ENCODE data around the gene NSG2.

Gene NSG2

DNA sequence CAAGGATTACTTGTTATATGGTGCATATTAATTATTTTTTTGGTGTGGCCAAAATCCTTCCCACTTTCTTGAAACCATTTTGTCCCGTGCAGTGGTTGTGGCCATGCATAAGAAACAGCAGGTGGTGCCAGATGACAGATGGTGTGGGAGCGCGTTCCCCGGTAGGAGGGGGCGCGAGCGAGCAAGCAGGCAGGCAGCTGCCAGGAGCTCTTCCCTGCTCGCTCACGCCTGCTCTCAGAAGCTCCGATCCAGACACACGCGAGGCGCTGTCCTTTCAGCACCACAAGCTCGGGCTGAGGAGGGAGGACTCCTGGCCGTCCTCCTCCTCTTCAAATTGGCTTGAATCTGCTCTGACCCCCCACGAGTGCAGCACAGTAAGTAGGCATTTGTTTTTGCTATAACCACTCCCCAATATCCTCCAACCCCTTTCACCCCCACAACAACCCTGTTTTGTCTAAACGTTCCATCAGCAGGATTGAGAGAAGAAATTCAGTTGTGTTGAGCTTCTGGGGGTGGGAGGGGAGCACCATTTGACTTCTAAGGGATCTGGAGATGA is at the start of gene NSG2:
Gene NSG2, plus strand, starts transcription at position 237 of the 556 bp plus-strand sequence. CDS start 1,050 bp downstream, outside the sequence.
- DNase-seq (ENCODE audit: low read depth, low spot score): peak; percentile 98

DNA sequence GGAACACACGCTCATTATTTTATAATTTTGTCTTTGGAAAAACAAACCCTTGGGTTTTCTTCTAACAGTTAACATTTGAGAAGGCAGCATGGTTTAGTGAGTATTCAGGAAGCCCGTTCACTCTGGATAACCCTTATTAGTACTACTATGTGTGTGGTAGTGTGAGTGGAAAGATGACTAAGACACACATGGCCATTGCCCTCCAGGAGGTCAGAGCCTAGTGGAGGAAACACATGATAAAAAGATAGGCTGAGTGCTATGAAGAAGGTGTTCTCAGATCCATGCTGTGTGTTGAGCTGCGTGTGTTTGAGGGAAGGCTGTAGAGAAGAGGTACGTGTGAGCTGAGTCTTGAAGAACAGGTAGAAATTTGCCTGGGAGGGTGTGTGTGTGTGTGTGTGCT is 48.2 kb upstream of the NSG2 start:
- no peak for DNase-seq (ENCODE audit: low read depth, low spot score)

DNA sequence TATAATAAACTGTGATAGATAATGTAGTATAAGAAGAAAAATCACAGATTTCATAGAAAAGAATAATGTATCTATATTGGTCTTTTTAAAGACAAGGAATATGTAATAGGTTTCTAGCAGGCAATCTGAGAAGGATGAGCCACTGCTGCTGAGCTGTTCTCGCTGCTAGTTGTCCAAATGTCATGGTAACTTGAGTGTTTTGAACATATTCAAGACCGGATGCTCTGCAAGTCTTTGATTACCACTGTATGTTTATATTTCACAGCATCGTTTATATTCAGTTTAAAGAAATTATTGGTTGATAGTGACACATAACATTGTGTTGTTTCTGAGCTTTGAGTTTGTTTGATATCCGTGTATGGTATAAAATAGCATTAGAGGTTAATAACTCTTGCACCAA is 47.0 kb upstream of the NSG2 start:
- DNase-seq (ENCODE audit: low read depth, low spot score): no peak

DNA sequence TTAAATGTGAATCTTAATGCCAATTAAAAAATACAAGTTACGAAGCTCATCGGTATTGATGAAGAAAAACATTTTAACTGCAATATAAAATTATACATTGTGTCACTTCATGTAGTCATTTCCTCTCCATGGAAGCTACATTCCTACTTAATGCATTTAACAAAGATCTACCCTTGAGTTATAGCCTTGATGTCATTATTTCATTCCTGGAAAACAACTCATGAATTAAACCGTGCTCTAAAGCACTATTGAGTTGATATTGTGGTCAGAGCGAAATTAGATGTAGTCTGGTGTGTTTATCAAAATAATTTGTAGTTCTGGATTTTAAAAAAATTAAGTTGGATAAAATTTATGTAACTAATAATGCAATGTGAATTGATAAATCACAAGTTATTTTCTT is 45.4 kb upstream of the NSG2 start:
- no peak for DNase-seq (ENCODE audit: low read depth, low spot score)

DNA sequence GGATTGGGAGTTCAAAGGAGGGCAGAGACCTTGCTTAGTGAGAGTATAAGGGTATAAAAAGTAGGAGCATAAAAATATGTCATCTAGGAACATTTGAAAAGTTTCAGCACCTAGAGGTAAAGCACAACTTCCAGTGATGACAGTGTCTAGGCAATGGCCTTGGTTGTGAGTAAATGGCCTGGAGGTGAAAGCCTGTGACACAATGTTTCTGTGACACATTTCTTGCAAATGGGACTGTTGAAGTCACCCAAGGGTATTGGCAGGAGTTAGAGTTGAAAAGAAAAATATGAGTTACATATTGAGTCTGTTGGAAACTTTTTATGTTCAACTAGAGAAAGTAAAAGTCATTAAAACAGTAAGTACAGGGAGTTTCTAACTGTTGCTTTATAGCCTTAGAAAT is 41.7 kb upstream of the NSG2 start:
- DNase-seq (ENCODE audit: low read depth, low spot score): no peak

DNA sequence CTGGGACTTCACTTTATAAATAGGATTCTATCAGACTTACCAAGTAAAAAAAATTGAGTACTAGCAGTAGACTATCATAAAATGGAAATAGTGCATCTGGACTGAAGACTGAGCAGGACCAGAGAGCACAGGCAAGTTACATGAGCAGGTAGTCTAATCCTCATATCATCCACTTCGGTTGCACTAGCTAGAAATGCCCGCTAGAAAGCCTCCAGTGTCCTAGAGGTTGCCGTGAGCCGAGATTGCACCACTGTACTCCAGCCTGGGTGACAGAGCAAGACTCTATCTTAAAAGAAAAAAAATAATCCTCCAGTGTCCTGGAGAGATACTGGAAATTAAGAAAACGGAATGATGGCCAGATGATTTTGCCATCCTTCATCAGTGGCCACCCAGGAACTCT is 36.6 kb upstream of the NSG2 start:
- DNase-seq (ENCODE audit: low read depth, low spot score): no peak

DNA sequence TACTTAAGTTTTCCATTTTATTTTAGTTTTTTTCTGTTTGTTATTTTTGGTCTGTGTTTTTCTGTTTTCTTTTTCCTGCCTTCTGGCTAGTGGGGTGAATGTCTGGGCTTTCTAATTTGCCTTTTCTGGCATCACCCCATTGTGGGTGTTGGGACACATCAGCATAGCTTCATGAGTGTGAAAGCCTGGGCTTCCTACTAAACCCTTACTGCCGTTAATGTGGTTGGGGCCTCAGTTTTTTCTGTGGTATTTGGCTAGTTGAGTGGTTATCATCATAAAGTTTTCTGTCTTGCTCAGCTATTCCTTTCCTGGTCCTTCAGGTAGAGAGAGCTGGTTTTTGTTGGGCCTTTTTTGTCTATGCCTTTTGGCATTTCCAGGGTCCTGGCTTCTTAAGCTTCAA is 35.1 kb upstream of the NSG2 start:
- no peak for DNase-seq (ENCODE audit: low read depth, low spot score)

DNA sequence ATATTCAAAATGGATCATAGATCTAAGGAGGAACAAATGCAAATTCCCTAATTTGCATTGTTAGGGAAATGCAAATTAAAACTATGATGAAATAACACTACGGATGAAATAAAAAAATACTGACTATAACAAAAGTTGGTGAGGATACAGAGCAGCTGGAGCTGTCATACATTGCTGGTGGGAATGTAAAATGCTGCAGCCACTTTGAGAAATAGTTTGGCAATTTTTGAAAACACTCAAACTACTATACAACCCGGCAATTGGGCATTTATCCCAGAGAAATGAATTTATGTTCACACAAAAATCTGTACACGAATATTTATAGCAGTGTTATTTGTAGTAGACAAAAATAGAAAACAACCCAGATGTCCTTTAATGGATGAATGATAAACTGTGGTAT is 34.1 kb upstream of the NSG2 start:
- no peak for DNase-seq (ENCODE audit: low read depth, low spot score)

DNA sequence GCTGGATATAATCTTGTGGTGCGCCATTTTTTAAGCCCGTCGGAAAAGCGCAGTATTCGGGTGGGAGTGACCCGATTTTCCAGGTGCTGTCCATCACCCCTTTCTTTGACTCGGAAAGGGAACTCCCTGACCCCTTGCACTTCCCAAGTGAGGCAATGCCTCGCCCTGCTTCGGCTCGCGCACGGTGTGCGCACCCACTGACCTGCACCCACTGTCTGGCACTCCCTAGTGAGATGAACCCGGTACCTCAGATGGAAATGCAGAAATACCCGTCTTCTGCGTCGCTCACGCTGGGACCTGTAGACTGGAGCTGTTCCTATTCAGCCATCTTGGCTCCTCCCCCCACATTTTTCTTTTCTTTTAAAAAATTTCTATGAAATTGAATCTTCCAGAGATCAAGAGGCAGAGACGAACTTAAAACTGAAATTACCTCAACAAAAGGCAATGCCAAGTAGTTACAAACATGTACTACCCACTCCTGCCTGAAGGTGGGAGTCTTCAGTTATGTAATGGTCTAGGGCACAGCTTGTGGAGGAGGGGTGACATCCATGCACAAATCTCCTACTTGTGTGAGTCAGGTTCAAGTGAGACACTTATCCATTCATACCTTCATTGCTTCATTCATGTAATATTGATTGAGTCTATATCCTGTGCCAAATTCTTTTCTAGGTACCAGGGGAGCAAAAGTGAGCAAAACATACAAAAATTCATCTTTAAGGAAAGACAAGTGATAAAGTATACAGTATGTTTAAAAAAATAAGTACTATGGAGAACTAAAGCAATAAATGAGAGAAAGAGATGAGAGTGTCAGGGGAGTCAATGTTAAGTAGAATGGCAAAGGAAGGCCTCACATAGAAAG is 25.2 kb upstream of the NSG2 start:
- DNase-seq (ENCODE audit: low read depth, low spot score): peak; percentile 29

DNA sequence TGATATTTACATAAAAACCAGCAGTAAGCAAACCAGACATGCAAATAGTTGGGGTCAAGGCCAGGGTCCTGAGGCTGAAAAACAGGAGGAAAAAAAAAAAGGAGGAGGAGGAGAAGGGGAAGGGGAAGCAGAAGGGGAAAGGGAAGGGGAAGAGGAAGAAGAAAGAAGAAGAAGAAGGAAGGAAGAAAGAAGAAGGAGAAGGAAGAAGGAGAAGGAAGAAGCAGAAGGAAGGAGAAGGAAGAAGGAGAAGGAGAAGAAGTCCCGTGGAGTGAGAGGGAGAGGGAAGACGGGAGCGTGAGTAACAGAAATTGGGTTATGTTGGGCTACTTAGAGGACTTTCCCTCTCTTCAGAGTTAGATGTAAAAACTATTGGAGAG is 24.6 kb upstream of the NSG2 start:
- DNase-seq (ENCODE audit: low read depth, low spot score): no peak

DNA sequence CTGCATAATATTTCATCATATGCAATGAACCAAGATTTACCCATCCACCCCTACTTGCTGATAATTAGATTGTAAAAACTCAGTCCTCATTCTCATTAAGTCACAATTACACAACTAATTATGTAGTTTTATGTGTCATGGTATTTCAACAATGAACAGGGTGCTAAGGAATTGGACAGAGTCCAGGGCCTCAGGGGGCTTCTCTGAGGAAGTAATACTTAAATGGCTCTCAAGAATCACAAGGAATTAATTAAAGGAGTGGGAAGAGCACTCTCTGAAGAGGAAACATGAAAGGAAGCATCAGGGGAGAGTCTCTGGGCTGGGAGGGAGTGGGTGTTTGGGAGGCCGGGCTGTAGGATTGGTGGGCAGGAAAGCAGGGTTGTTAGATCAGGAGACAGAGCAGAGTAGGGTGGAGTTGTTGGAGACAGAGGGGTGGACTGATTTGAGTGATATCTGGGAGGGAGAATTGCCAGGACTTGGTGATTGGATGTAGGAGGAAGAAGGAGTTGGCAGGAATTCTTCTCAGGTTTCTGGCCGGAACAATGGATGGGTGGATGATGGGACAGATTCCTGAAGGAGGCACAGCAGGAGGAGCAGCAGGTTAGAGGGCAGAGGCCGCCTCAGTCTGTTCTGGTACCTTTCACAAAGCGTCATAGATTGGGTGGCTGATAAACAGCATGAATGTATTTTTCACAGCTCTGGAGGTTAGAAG is 23.0 kb upstream of the NSG2 start:
- DNase-seq (ENCODE audit: low read depth, low spot score): no peak

DNA sequence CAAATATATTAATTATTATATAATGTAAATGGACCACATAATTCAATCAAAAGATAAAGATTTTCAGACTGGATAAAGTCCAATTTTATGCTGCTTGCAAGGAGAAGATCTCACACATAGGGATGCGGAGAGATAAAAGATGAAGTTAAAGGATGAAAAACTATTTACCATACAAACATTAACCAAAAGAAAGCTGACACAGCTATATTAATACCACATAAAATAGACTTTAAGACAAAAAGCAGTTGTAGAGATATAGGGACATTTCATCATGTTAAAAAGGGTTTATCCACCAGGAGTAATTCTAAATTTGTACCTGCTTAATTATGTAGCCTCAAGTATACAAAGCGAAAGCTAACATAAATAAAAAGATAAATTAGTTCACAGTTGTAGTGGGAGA is 15.2 kb upstream of the NSG2 start:
- DNase-seq (ENCODE audit: low read depth, low spot score): no peak

DNA sequence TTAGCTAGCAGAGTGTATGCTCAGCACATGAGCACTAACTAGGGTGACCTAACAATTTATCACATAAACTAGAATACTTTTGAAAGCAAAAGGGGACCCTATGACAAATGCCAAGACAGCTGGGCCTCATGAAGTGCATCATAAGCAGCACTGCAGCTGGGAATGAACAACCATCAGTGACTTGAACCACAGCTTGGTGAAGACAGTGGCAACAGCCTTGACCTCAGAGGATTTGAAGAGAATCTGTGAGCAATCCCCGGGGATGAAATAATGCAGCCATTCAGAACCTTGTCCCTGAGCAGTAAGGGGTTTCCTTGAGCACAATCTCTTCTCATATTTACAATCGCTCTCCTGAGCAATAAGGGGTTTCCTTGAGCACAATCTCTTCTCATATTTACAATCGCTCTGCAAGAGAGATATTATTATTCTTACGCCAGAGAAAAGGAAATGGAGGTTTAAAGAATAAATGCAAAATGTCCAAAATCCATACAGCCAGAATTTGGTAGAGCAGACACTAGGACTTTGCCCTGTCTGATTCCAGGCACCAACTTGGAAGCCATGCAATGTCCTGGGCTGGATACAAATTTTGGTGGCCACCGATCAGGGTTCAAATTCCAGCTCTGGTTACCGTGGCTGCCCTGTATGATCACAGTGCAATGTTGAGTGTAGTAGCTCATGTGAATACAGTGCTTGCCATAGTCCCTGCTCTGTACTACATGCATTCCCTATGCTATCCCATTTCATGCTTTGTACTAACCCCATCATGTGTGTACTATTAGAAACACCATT is 846 bp upstream of the NSG2 start:
- DNase-seq (ENCODE audit: low read depth, low spot score): no peak

DNA sequence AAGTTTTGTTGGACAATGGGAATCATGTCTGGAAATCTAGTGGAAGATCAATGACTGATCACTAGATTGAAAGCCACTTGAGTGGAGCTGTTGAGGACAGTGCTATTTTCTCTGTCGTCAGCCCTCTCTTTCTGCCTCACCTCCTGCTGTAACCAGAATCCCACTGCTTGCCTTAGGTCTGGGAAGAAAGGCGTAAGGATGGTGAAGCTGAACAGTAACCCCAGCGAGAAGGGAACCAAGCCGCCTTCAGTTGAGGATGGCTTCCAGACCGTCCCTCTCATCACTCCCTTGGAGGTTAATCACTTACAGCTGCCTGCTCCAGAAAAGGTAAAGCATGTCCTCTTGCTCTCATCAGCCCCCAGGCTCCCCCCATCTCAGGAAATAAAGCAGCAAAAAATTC is 1.1 kb downstream of the NSG2 start:
- DNase-seq (ENCODE audit: low read depth, low spot score): no peak

DNA sequence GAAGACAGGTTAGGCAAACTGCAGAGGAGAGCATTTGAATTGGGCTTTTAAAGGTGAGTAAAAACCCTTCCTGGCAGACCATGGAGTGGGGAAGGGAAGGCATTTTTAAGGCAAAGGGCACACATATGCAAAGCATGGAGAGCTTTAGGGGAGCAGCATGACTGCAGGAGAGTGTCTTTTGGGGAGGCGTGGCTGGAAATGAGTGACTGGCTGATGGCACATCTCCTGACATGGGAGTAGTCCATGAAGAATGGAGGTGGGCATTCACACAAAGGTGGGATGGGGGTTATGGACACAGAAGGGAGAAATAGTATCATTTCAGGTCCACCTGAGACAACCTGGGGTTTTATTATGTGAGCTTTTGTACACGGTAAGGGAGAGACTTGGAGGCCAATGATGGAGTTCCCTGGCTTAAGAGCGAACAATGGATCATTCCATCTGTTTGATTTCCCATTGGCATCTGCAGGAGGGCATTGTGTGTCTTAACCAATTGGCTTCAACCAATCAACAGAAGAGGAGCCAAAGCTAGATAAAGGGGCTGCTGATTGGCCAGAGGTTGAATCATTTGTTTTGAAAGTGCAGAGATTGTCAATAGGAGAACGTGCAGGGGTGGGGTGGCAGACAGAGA is 2.1 kb downstream of the NSG2 start:
- no peak for DNase-seq (ENCODE audit: low read depth, low spot score)

DNA sequence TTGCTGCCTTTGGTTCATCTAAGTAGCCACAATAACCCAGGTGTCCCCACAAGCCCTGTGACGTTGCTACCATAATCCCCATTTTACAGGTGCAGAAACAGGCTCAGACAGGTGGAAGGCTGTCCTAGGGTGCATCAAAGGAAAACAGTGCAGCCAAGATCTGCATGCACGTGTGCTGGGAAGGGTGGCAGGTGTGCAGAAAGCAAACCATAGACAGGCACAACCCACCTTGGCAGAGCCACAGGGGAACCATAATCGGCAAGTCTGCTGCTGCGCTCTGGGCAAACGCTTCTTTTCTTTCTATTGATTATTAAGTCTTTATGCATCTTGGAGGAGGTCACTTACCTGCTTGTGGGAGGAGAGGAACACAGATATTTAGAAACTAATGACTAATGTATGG is 7.1 kb downstream of the NSG2 start:
- DNase-seq (ENCODE audit: low read depth, low spot score): no peak

DNA sequence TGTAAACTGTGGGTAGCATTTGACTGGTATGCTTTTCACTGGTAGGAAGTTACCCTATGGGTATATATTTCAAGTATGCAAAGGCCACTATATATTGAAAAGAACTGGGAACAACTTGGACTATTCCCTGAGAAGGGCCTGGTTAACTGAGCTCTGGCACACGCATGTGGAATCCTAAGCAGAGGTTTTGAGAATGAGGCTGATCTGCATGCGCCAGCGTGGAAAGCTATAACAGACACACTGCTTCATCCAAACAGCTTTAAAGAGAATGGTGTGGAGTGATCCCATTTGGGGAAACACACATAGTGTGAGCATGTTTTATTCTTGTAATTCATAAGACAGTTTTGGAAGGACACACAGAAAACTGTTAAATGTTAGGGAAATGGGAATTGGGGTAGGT is 8.4 kb downstream of the NSG2 start:
- DNase-seq (ENCODE audit: low read depth, low spot score): no peak

DNA sequence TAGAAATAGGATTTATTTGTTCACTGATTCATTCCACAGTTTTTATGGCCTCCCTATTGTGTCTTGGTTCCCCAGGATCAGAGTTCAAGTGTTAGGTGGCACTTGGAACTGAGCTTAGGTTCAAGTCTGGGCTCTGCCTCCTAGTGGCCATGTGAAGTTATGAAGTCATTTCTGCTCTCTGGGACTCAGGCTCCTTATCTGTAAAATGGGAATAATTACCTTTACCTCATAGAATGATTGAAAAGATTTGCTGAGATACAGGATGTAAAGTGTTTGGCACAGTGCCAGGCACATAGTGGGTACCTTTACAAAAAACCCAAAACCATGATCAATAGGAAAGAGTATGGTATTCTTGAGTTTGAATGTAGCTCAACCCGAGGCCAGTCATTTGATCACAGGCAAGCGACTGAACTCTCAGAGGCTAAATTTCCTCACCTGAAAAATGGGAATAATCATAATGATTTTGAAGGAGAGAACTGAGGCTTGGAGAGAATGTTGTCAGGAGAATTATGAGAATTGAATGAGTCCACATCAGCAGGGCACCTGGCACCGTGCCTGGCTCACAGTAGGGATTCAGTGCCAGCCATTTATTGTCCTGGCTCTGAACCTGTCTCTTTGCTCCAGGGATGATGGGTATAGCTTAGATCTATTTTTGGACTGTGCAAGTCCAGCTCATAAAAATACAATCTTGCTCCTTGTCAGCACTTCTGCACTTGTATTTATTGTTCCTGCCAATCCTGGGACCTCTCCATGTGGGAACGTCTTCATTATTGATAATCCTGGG is 10.8 kb downstream of the NSG2 start:
- DNase-seq (ENCODE audit: low read depth, low spot score): no peak

DNA sequence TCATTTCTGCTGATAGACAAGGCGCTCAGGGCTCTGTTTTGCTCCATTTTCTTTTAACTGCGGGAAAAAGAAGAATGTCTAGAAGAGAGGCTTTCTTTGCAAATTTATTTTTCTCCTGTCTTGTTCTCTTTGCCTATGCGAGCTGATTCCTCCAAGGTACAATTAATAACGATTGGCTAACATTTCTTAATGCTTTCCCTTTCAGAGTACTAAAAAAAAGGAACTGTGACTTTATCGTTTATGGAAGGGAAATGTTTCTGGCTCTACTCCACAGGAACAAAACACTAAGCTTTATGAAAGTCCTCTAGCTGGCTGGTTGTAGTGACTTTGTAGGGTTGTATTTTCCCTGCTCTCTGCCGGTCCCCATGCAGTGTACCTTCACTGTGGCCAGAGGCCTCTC is 11.7 kb downstream of the NSG2 start:
- DNase-seq (ENCODE audit: low read depth, low spot score): no peak

DNA sequence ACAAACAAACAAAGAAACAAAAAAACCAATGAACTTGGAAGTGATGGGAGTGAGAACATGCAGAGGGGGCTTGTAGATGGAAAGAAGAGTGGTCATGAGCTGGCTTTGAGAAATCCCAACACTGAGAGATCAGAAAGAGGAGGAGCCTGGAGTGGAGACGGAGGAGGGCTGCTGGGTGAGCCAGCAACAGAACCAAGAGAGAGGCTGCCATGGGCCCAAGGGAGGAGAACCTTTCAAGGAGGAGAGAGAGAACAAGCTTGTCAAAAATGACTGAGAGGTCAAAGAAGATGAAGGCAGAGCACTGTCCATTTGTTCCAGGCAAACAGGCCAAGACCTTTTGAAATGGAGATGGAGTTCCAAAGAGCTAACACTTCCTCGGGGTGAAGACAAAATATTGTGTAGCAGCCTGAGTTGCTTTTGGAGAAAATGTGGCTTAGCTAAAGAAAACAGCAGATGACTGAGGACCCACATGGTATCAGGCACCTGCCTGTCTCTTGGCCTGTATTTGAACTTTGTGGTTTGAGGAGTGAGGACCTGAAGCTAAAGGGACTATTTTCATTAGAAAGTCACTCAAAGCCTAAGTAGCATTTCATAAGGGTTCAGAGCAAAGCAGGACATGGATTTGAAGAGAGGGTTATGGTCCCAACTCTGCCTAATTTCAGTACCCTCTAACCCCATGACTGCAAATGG is 13.1 kb downstream of the NSG2 start:
- DNase-seq (ENCODE audit: low read depth, low spot score): no peak

Measured in astrocyte of the hippocampus (primary cell).